IMR-90 (cell line): ENCODE results near the gene SENP5. TPM values are rescaled to one million over a fixed set of nuclear protein-coding genes. Genes with fewer than 3 reads are reported as not detected.

ENCODE experiments used
- polyA plus RNA-seq, 3 experiments: library from polyadenylated mRNA; depleted of rRNA; stranded (reverse); fragments of >200 nt; gene quantifications; 2 replicates each; pipeline ENCODE4 v1.2.3, GENCODE V29; 2012; ENCODE audit warnings: low replicate concordance in 1 of 3
- total RNA-seq: library from RNA; depleted of rRNA; stranded (reverse); fragments of >200 nt; gene quantifications from 2 replicates; pipeline ENCODE4 v1.2.3, GENCODE V29; 2012; rRNA removed

The SENP5 gene
- total and polyA plus RNA-seq, 2 of the 4 experiments (the other 2 are of a cell fraction): 7.4 to 44.4 TPM

Other genes starting within 250 kb of the SENP5 start
- gene NRROS, start 228.2 kb upstream of the SENP5 start, total RNA-seq: under 0.01 TPM in 1 of 2 replicates, not detected in the other
- gene NRROS, start 228.2 kb upstream of the SENP5 start, polyA plus RNA-seq (2012; rRNA removed): 0.10 and 0.16 TPM in 2 replicates
- gene CEP19, start 155.7 kb upstream of the SENP5 start, total RNA-seq: 1.1 and 1.7 TPM in 2 replicates
- gene CEP19, start 155.7 kb upstream of the SENP5 start, polyA plus RNA-seq (2012; rRNA removed): 0.98 and 1.4 TPM in 2 replicates
- gene PIGX, start 155.5 kb upstream of the SENP5 start, total RNA-seq: 14.5 and 22.2 TPM in 2 replicates
- gene PIGX, start 155.5 kb upstream of the SENP5 start, polyA plus RNA-seq (2012; rRNA removed): 7.9 and 9.4 TPM in 2 replicates
- 33.9 and 36.0 TPM in 2 replicates for gene PAK2, start 128.1 kb upstream of the SENP5 start, total RNA-seq
- gene PAK2, start 128.1 kb upstream of the SENP5 start, polyA plus RNA-seq (2012; rRNA removed): 28.6 and 31.8 TPM in 2 replicates
- gene NCBP2, start 74.6 kb downstream of the SENP5 start, total RNA-seq: 42.8 and 71.4 TPM in 2 replicates
- gene NCBP2, start 74.6 kb downstream of the SENP5 start, polyA plus RNA-seq (2012; rRNA removed): 69.7 and 73.6 TPM in 2 replicates
- under 0.01 and 0.18 TPM in 2 replicates for gene PIGZ, start 100.9 kb downstream of the SENP5 start, total RNA-seq
- 0.73 and 0.86 TPM in 2 replicates for gene PIGZ, start 100.9 kb downstream of the SENP5 start, polyA plus RNA-seq (2012; rRNA removed)
- gene MELTF, start 161.9 kb downstream of the SENP5 start, total RNA-seq: 0.18 and 0.28 TPM in 2 replicates
- 0.43 and 0.50 TPM in 2 replicates for gene MELTF, start 161.9 kb downstream of the SENP5 start, polyA plus RNA-seq (2012; rRNA removed)